ENCODE measurements around the gene PKNOX2. TPM values are rescaled to one million over a fixed set of nuclear protein-coding genes. Genes with fewer than 3 reads are reported as not detected.
A peak's percentile ranks its signal among the peaks of the same experiment; 100 is the strongest.

Gene PKNOX2
- total and polyA plus RNA-seq, 9 of the 15 experiments (the other 6 are each of a cell fraction or from before 2014, with no cell fraction given): not detected

GRCh38 chr11:125433454-125434121, 269.0 kb downstream of the PKNOX2 start:
- CTCF ChIA-PET (ENCODE audit: low intra/inter-chr PET ratio): no interaction called here
- WGBS (ENCODE audit: insufficient coverage, low coverage, missing lambda C conversion rate): 11% methylated on average over 11 of the region's 11 CpGs
- no peaks in the 10 kb centered on the region for H3K9me3 ChIP-seq (replicated peaks; ENCODE audit: control insufficient read depth, insufficient read depth, low read depth, low read length)
- no peak overlapping the region for H3K27ac ChIP-seq (ENCODE audit: extremely low read depth, low read depth, low read length)
- intact Hi-C loops (cut with micrococcal nuclease) (no loop called here), in situ Hi-C loops (cut with MboI) (no loop called here)
- H3K27me3 ChIP-seq (ENCODE audit: control insufficient read depth in 2 of 2, insufficient read depth in 2 of 2, low read length in 2 of 2): no peaks in the 10 kb centered on the region
- ATAC-seq (peak; percentile 94), FAIRE-seq (peak; percentile 95), DNase-seq (ENCODE audit: extremely low read depth in 1 of 4, low spot score in 3 of 4) (peak; percentile 58 to 84 (median 72))
- no peaks in the 10 kb centered on the region for H3K79me2 ChIP-seq (ENCODE audit: control insufficient read depth, insufficient read depth, low read length)
- peak overlapping the region; percentile 89 for H2AFZ ChIP-seq (ENCODE audit: low read depth, low read length)
- H3K9ac ChIP-seq (ENCODE audit: insufficient read depth in 1 of 2, low read depth in 2 of 2, low read length in 2 of 2): peak overlapping the region in 1 of 2 experiments; percentile 58; a peak in 1 of 4 replicates
- H3K36me3 ChIP-seq (ENCODE audit: control insufficient read depth, insufficient read depth, low read length): no peaks in the 10 kb centered on the region
- peaks cover 9% of the 10 kb centered on the region for H3K9me1 ChIP-seq (ENCODE audit: control insufficient read depth, insufficient read depth, low read length)
- no TSS peak for BruUV-seq (replicated peaks)
- no peaks in the 10 kb centered on the region for H4K20me1 ChIP-seq (replicated peaks; ENCODE audit: control insufficient read depth, insufficient read depth, low read length)
- POLR2A ChIA-PET: interaction anchor here (0.7 kb wide), 2 partner anchors 17 to 159 kb away, joined by 4 to 5 read pairs; no protein-coding TSS in a partner anchor
- H3K4me3 ChIP-seq: no peak overlapping the region
- peaks cover 15 to 19% of the 10 kb centered on the region in 2 experiments; a peak in 4 of 5 replicates for H3K4me1 ChIP-seq (replicated peaks in 1 of 2; ENCODE audit: control insufficient read depth in 2 of 2, insufficient read depth in 2 of 2, low read length in 2 of 2)
- H3K4me2 ChIP-seq (ENCODE audit: insufficient read depth, low read length): peak overlapping the region; percentile 43; the same call in 1 of the 2 replicates
- no peak for TF ChIP-seq NCOA6 (IDR thresholded peaks at IDR 0.05)
- no peak for TF ChIP-seq PATZ1 (CRISPR knock-in tag; IDR thresholded peaks at IDR 0.05; ENCODE audit: borderline replicate concordance)
- no peak for TF ChIP-seq MITF (IDR thresholded peaks at IDR 0.05)
- TF ChIP-seq ZNF592 (IDR thresholded peaks at IDR 0.05): 0 out of 2 replicates have a peak, but pooled peaks have one; percentile 14
- TF ChIP-seq THRA (IDR thresholded peaks at IDR 0.05): no peak
- TF ChIP-seq MXI1 (IDR thresholded peaks at IDR 0.05; ENCODE audit: low read depth, low read length): no peak
- TF ChIP-seq ZBTB49 (CRISPR knock-in tag; IDR thresholded peaks at IDR 0.05; ENCODE audit: borderline replicate concordance): no peak
